Panc1 (cell line): ENCODE data around the gene TMEM51.

Experiments
- CTCF ChIP-seq: fragments of 450-650 bp; IDR thresholded peaks from 2 replicates; pipeline ENCODE4 v1.5.1; 2017; ENCODE audit warnings: mild to moderate bottlenecking
- REST ChIP-seq, 2 experiments: IDR thresholded peaks; 2 replicates each; pipeline ENCODE4 v1.6.1; 2011 to 2012; ENCODE audit warnings: low read depth in 2 of 2, control low read depth in 1 of 2, low read length in 1 of 2, mild to moderate bottlenecking in 1 of 2, moderate library complexity in 1 of 2; ENCODE audit not compliant: insufficient read depth in 1 of 2

GRCh38 chr1:15224259-15224869 is 70.8 kb downstream of the TMEM51 start:
- TF ChIP-seq CTCF (no peak), REST (IDR thresholded peaks at IDR 0.05; ENCODE audit: insufficient read depth in 1 of 2, low read depth in 2 of 2, low read length in 1 of 2) (no peak)
